HL-60/S4 treated with retinoic acid at 250 ng/mL for 4 days and 3 days (cell line): ENCODE measurements around the gene HECW1.
"Not testable (repeated sequence)": the region's sequence is repeated elsewhere in the genome, so short reads cannot be mapped to it uniquely, and the experiment has no call there.

Experiments
- in situ Hi-C: fragments of 300-500 bp; cut with MboI; formaldehyde crosslinking; loops from 2 replicates; pipeline ENCODE4 v1.7.0; 2022; ENCODE audit warnings: low sequenced_read_pairs

HECW1 gene

GRCh38 chr7:43302773-43303460 lies 190.5 kb downstream of the HECW1 start:
- in situ Hi-C loops = no loop called here

GRCh38 chr7:43303740-43304241 lies 191.3 kb downstream of the HECW1 start:
- in situ Hi-C loops = no loop called here

GRCh38 chr7:43306404-43306803 lies 194.0 kb downstream of the HECW1 start:
- in situ Hi-C loops = no loop called here

GRCh38 chr7:43307522-43307921 lies 195.1 kb downstream of the HECW1 start:
- in situ Hi-C loops = no loop called here

GRCh38 chr7:43308913-43309705 lies 196.7 kb downstream of the HECW1 start:
- in situ Hi-C loops = no loop called here

DNA sequence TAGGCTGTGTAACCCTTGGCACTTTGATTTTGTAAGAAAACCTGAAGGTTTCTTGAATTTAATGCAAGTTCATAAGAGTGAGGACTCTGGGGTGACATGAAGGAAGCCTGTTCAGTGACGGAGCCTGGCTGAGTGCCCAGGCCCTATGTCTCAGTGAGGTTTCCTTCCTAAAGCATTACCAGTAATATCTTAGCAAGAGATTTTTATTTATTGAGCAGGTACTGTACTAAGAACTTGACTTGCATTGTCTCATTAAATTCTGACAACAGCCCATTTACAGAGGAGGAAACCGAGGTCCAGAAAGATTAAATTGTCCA lies 197.2 kb downstream of the HECW1 start:
- in situ Hi-C loops = no loop called here

GRCh38 chr7:43311052-43311451 lies 198.6 kb downstream of the HECW1 start:
- in situ Hi-C loops = no loop called here

- in situ Hi-C loops = no loop called here
Observed at GRCh38 chr7:43311694-43312093, 199.2 kb downstream of the HECW1 start.

DNA sequence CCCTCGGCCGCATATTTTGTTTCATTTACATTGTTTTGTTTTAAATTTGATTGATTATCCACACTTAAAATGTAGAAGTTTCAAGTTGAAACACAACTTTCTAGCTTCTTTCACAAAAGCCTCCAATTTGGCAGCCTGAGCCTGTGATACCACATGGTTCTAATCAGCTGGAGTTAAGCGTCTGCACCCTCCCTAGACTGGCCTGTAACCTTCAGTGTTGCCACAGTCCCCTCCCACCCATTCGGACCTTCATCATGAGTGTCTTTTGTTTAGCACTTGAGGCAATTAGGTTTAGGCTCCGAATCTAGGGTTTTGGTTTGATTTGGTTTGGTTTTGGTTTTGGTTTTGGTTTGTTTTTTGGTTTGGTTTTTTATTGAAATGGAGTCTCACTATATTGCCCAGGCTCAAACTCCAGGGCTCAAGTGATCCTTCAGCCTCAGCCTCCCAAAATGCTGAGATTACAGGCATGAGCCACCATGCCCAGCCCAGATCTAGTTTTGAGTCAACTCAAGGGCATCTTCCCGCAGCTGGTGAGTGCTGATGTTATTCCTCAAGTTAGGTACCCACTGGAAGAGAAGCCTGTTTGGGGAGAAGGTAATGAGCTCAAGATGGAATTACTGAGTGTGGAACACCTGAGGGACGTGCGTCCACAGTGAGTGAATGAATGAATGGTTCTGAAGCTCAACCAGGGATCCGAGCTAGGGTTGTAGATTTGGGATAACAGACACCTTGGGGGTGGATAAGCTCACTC lies 201.4 kb downstream of the HECW1 start:
- in situ Hi-C loops = no loop called here

- in situ Hi-C loops = no loop called here
Observed at GRCh38 chr7:43314379-43315158, 202.1 kb downstream of the HECW1 start.

DNA sequence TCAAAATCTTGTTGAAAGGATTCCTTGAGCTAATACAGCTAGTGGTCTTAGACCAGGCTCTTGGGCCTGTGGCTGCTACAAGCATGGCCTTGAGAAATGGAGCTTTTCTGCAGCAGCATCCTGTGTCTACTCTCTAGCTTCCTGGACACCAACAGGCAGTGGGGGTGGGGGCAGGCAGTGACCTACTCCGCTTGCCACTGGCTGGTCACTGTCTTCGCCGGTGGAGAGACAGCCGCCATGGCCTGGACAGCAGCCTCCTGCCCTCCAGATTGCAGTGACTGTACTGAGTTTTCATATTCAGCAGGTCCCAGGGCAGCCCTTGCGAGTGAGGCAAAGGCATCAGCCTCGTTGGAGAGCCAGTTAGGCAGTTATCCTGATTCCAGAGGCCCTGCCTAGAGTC lies 204.6 kb downstream of the HECW1 start:
- in situ Hi-C loops = no loop called here

GRCh38 chr7:43318188-43318770 lies 205.8 kb downstream of the HECW1 start:
- in situ Hi-C loops = no loop called here

DNA sequence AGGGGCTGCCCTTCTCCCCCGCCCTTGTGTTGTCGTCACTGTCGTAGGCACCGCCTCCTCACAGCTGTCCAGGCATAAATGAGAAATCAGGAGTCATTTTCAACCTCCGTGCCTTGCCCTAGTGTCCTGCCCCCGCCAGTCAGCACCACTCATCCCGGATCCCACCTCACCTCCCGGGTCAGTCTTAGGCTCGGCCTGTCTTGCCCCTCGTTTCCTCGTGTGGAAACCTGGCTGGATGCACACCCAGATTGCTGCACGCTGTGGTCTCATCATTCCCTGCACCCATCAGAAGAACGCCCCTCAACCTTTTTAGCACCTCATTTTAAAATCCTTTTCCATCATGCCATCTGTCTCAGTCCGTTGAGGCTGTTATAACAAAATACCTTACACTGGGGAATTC lies 213.1 kb downstream of the HECW1 start:
- in situ Hi-C loops = no loop called here

DNA sequence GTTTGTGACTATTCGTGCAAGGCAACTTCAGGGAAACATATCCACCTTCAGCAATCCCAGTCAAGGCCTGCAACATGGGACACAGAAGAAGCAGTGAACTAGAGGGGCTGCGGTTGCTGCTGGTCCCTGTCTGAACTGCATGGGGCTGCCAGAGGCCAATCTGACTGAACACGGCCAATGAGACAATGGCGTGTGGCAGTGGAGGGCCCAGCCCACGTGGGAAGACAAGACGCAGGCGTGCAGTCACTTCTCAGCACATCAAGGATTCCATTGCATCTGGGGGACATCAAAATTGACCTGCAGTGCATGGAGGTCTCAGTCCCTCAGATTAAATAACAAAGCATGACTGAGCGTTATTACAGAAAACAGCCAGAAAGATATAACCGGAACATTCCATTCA lies 215.9 kb downstream of the HECW1 start:
- in situ Hi-C loops = no loop called here

- in situ Hi-C loops = no loop called here
Observed at GRCh38 chr7:43328785-43329380, 216.4 kb downstream of the HECW1 start.

DNA sequence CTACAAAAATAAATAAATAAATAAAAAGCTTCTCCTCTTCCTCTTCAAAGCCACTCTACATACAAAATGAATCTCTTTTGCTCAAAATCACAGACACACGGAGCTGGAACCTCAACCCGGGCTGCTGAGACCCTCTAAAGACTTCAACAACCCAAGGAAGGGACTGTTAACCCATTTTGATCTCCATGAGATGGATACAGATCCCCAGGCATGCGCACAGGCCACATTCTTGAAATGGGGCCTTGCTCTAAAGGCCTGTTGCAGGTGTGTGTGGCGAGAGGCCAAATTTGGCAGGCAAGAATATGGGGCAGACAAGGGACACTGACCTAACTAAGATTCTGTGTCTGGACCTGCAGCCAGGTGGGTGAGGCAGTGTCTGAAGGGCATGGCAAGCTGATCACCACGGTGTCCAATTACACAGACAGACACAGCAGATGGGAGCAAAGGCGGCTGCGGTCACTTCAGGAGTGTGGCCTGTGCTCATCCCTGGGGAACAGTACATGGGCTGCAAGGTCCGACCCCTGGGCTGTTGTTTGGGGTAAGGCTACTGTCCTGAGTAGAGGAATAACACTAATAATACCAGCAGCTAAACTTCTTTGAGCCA lies 219.8 kb downstream of the HECW1 start:
- in situ Hi-C loops = no loop called here

- in situ Hi-C loops = no loop called here
Observed at GRCh38 chr7:43337191-43337590, 224.7 kb downstream of the HECW1 start.

DNA sequence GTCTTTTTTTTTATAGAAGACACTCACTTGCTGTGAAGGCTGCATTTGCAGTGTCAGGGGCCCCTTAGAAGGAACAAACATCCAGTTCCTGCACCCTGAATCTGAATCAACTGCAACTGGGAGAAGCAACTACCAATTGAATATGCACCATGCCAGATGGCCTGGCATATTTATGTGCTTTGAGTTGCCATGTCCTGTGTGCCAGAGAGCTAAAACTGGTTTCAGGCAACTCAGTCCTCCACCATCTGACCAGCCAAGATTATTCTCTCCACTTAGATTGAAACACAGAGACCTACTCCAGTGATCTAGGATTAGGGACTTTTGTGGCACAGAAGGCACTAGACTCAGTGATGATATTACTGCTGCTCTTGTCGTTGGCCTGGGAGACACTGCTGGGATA lies 225.4 kb downstream of the HECW1 start:
- in situ Hi-C loops = no loop called here

- in situ Hi-C loops = no loop called here
Observed at GRCh38 chr7:43341132-43341531, 228.7 kb downstream of the HECW1 start.

DNA sequence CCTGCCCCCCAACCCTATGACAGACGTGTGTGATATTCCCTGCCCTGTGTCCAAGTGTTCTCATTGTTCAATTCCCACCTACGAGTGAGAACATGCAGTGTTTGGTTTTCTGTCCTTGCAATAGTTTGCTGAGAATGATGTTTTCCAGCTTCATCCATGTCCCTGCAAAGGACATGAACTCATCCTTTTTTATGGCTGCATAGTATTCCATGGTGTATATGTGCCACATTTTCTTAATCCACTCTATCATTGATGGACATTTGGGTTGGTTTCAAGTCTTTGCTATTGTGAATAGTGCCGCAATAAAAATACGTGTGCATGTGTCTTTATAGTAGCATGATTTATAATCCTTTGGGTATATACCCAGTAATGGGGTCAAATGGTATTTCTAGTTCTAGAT lies 231.0 kb downstream of the HECW1 start:
- in situ Hi-C loops = not testable (repeated sequence)
